Stimulated activated CD4-positive, alpha-beta T cell treated with anti-CD3 and anti-CD28 coated beads, TNF-alpha, amount 100 ng/mL, for 1 hour (primary cell): Measurements from ENCODE around the gene PORCN.

Source experiments
- DNase-seq, 3 donors: peaks; one replicate each; pipeline ENCODE4 v3.0.0-alpha.2; 2020; ENCODE audit warnings: low read depth in 3 of 3, low spot score in 1 of 3

Gene PORCN

GRCh38 chrX:48508400-48509244 lies at the start of gene PORCN:
TSS of gene PORCN (plus strand) at chrX:48508992. CDS start at chrX:48509821, 829 bp downstream.
- peak; percentile 49 to 66 (median 53) for DNase-seq

- no peak for DNase-seq
Observed at GRCh38 chrX:48459483-48459882, 49.3 kb upstream of the PORCN start.

- DNase-seq = no peak
Observed at GRCh38 chrX:48460031-48460430, 48.8 kb upstream of the PORCN start.

- no peak for DNase-seq
Observed at GRCh38 chrX:48460606-48461005, 48.2 kb upstream of the PORCN start.

GRCh38 chrX:48461830-48462229 lies 47.0 kb upstream of the PORCN start:
- DNase-seq = no peak

- DNase-seq = no peak
Observed at GRCh38 chrX:48465336-48465933, 43.4 kb upstream of the PORCN start.

- DNase-seq = no peak
Observed at GRCh38 chrX:48466696-48467095, 42.1 kb upstream of the PORCN start.

GRCh38 chrX:48467281-48467761 lies 41.5 kb upstream of the PORCN start:
- no peak for DNase-seq

- DNase-seq = peak in 1 of 3 donors; percentile 36
Observed at GRCh38 chrX:48468247-48468671, 40.5 kb upstream of the PORCN start.

GRCh38 chrX:48468693-48469691 lies 39.8 kb upstream of the PORCN start:
- DNase-seq = peak in 1 of 3 donors; percentile 37

GRCh38 chrX:48470110-48470832 lies 38.5 kb upstream of the PORCN start, which contains the start of gene SLC38A5:
TSS of gene SLC38A5 (minus strand) at chrX:48470260. CDS start at chrX:48467924, 2,336 bp downstream.
- DNase-seq = no peak

- no peak for DNase-seq
Observed at GRCh38 chrX:48470833-48471118, 38.0 kb upstream of the PORCN start.

GRCh38 chrX:48471504-48471903 lies 37.3 kb upstream of the PORCN start:
- no peak for DNase-seq

- DNase-seq = no peak
Observed at GRCh38 chrX:48472225-48472624, 36.6 kb upstream of the PORCN start.

GRCh38 chrX:48472851-48473703 lies 35.7 kb upstream of the PORCN start:
- DNase-seq = no peak

GRCh38 chrX:48473704-48473990 lies 35.1 kb upstream of the PORCN start:
- DNase-seq = no peak

GRCh38 chrX:48474127-48474526 lies 34.7 kb upstream of the PORCN start:
- DNase-seq = no peak

GRCh38 chrX:48474581-48474980 lies 34.2 kb upstream of the PORCN start:
- no peak for DNase-seq

GRCh38 chrX:48475296-48475695 lies 33.5 kb upstream of the PORCN start:
- DNase-seq = no peak
